Measurements from ENCODE around the gene MBP.

DNA sequence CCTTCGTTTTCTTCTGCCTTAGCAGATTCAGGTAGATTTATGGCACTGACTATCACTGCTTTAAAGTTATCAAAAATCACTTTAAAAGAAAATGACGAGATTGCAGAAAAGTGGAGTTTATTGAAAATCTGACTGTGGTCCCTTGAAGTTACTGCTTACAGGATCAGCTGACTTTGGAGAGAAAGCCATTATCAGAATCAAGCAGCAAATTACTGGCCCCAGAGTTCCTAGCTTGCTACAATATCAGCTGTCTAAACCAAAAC lies 18.5 kb downstream of the MBP start:
- TF ChIP-seq EZH2phosphoT487 (IDR thresholded peaks at IDR 0.05; ENCODE audit: borderline replicate concordance, low read length) (no peak), EZH2 (IDR thresholded peaks at IDR 0.05; ENCODE audit: low read length, unreplicated experiment) (no peak)
- TF ChIP-seq, protein P1, sequence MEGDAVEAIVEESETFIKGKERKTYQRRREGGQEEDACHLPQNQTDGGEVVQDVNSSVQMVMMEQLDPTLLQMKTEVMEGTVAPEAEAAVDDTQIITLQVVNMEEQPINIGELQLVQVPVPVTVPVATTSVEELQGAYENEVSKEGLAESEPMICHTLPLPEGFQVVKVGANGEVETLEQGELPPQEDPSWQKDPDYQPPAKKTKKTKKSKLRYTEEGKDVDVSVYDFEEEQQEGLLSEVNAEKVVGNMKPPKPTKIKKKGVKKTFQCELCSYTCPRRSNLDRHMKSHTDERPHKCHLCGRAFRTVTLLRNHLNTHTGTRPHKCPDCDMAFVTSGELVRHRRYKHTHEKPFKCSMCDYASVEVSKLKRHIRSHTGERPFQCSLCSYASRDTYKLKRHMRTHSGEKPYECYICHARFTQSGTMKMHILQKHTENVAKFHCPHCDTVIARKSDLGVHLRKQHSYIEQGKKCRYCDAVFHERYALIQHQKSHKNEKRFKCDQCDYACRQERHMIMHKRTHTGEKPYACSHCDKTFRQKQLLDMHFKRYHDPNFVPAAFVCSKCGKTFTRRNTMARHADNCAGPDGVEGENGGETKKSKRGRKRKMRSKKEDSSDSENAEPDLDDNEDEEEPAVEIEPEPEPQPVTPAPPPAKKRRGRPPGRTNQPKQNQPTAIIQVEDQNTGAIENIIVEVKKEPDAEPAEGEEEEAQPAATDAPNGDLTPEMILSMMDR (conservative IDR thresholded peaks at IDR 0.05; ENCODE audit: low read depth, low read length): no peak

All from PC-3 (cell line).